ENCODE data around the gene RELN.

DNA sequence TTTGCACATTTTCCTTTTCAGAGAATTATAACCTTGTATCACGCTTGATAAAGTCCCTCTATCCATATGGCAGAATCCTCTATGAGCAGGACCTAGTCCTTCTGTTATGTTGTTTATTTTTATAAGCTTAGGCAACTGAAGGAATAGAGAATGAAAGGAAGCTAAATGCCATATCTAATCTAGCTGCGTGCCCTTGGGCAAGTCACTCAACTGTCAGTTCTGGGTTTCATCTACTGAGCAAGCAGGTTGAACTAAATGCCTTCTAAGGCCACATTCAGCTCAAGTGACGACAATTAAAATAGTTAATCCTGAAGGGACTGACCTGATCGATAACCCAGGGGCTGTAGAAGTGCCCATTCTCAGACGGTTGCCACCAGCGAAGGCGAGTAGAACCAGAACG, 449.6 kb downstream of the RELN start:
- no peak for TF ChIP-seq POLR2AphosphoS5 (IDR thresholded peaks at IDR 0.05)
- TF ChIP-seq, protein P1, sequence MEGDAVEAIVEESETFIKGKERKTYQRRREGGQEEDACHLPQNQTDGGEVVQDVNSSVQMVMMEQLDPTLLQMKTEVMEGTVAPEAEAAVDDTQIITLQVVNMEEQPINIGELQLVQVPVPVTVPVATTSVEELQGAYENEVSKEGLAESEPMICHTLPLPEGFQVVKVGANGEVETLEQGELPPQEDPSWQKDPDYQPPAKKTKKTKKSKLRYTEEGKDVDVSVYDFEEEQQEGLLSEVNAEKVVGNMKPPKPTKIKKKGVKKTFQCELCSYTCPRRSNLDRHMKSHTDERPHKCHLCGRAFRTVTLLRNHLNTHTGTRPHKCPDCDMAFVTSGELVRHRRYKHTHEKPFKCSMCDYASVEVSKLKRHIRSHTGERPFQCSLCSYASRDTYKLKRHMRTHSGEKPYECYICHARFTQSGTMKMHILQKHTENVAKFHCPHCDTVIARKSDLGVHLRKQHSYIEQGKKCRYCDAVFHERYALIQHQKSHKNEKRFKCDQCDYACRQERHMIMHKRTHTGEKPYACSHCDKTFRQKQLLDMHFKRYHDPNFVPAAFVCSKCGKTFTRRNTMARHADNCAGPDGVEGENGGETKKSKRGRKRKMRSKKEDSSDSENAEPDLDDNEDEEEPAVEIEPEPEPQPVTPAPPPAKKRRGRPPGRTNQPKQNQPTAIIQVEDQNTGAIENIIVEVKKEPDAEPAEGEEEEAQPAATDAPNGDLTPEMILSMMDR (IDR thresholded peaks at IDR 0.05 in 8 of 11, conservative IDR thresholded peaks at IDR 0.05 in 3 of 11) = no peak

All from spleen (tissue), 7 donors.